HG02678 (cell line): Measurements from ENCODE around the gene ZBTB46.
"Not testable (repeated sequence)": the region's sequence is repeated elsewhere in the genome, so short reads cannot be mapped to it uniquely, and the experiment has no call there.

Source experiments
- ATAC-seq: cut with Tn5 transposase; IDR thresholded peaks from one replicate; pipeline ENCODE4 v1.9.1; 2021; ENCODE audit warnings: mild to moderate bottlenecking, moderate library complexity; ENCODE audit not compliant: unreplicated experiment

ZBTB46 gene

DNA sequence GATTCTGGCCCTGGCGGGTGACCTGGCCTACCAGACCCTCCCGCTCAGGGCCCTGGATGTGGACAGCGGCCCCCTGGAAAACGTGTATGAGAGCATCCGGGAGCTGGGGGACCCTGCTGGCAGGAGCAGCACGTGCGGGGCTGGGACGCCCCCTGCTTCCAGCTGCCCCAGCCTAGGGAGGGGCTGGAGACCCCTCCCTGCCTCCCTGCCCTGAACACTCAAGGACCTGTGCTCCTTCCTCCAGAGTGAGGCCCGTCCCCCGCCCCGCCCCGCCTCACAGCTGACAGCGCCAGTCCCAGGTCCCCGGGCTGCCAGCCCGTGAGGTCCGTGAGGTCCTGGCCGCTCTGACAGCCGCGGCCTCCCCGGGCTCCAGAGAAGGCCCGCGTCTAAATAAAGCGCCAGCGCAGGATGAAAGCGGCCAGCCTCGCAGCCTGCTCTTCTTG is 92.4 kb downstream of the ZBTB46 start:
- ATAC-seq: no peak

DNA sequence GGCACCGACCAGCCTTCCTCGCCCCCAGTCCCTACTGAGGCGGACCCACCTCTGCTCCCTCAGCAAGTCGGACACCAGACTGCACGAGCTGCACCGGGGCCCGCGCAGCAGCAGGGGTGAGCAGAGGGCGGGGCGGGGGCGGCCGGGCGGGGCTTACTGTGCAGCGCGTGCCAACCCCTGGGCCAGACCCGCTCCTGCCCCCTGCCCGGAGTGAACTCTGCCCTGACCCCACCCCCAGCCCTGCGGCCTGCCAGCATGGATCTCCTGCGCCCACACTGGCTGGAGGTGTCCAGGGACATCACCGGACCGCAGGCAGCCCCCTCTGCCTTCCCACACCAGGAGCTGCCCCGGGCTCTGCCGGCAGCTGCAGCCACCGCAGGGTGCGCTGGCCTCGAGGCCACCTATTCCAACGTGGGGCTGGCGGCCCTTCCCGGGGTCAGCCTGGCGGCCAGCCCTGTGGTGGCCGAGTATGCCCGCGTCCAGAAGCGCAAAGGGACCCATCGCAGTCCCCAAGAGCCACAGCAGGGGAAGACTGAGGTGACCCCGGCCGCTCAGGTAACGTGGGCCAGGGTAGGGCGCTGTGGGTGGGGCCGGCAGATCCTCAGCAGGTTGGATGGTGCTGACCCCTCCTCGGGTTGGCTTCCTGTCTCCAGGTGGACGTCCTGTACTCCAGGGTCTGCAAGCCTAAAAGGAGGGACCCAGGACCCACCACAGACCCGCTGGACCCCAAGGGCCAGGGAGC is 92.9 kb downstream of the ZBTB46 start:
- ATAC-seq: no peak

DNA sequence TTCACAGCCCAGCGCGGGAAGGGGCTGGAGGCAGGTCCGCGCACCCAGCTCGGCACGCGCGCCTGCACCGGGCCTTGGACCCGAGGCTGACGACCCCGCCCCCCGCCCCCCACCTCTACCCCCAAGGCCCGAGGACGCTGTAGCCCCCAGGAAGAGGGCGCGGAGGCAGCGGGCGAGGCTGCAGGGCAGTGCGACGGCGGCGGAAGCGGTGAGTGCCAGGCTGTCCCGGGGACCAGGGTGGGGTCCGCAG is 93.4 kb downstream of the ZBTB46 start:
- ATAC-seq: no peak

DNA sequence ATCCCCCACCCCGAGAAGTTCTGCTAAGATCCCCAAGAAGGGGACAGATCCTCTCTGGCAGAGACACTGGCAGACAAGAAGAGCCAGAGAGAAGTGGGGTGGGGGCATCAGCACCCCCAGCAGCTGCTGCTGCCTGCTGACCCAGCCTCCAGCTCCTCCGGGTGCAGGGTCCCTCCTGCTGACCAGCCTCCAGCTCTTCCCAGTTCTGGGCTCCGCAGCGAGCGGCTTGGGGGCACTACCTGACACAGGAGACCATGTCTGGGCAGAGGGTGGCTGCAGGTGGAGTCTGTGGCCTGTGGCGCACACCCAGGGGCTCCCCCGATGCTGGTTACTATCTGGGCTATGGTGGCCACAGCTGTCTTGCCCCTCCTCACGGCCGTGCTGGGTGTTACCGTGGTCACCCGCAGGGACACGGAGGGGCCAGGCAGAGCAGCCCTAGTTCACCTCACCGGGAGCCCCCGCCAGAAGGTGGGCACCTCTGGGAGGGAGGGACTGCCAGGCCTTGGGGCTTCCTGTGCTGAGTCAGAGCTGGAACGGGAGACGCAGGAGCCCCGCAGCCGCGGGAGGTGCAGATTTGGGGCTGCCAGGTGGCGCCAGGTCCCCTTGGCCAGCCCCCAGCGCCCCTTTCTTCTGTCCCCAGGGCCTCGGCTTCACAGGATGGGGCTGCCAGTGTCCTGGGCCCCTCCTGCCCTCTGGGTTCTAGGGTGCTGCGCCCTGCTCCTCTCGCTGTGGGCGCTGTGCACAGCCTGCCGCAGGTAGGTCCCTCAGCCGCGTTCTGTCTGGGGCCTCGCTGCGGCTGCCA is 94.0 kb downstream of the ZBTB46 start:
- ATAC-seq: no peak

DNA sequence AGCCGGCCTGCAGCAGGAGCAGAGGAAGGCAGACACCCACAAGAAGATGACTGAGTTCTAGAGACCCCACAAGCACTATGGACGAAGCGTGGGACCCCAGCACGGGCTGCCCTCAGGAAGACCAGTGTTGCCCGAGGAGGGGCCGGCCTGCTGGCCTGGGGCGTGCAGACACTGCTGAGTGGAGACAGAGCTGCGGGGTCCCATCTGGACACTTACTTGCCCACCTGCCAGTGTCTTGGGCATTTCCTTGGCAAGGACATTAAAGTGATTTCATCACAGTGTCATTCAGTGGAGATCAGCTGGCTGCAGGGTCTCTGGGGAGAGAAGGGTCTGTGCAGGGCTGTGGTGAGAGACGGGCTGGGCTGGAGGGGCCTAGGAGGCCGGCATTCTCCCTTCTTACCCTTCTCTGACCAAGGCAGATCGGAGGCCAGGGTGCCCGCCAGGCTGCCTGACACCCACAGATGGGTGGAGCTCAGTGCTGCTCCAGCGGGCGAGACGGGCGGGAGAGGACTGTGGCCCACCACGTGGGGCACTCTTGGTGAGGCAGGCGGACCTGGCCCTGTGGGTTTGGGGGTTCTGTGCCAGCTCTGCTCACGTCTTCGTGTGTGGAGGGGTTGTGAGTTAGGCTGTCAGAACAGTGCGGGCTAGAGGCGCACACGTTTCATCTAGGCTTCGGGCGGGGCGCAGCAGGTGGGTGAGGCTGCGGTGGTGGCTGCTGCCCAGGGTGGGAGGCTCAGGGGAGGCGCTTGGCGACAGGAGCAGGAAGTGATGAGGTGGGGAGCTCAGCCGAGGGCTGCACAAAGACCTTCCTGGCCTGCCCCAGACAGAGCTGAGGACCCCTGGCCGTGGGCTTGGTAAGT is 95.0 kb downstream of the ZBTB46 start, which contains the start of gene LIME1:
LIME1 (plus strand) TSS at position 806 of the 860 bp plus-strand sequence. CDS start 886 bp downstream, outside the sequence.
- no peak for ATAC-seq

DNA sequence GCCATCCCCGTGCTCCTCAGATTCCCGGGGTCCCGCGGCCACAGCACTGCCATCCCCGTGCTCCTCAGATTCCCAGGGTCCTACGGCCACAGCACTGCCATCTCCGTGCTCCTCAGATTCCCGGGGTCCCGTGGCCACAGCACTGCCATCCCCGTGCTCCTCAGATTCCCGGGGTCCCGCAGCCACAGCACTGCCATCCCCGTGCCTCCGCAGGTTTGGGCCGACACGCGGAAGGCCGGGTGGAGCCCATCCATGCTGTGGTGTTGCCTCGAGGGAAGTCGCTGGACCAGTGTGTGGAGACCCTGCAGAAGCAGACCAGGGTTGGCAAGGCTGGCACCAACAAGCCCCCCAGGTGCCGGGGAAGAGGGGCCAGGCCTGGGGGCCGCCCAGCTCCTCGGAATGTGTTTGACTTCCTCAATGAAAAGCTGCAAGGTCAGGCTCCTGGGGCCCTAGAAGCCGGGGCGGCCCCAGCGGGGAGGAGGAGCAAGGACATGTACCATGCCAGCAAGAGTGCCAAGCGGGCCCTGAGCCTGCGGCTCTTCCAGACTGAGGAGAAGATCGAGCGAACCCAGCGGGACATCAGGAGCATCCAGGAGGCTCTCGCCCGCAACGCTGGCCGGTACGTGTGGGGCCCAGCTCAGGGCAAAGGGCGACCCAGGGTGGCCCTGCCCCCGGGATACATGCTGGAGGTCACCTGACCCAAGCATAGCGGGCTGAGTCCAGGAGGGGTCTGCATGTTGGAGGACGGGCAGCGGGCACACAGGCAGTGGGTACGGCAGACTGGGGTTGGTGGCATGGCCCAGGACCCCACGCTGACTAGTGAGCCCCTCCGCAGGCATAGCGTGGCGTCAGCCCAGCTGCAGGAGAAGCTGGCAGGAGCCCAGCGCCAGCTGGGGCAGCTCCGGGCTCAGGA is 95.9 kb downstream of the ZBTB46 start:
- no peak for ATAC-seq

DNA sequence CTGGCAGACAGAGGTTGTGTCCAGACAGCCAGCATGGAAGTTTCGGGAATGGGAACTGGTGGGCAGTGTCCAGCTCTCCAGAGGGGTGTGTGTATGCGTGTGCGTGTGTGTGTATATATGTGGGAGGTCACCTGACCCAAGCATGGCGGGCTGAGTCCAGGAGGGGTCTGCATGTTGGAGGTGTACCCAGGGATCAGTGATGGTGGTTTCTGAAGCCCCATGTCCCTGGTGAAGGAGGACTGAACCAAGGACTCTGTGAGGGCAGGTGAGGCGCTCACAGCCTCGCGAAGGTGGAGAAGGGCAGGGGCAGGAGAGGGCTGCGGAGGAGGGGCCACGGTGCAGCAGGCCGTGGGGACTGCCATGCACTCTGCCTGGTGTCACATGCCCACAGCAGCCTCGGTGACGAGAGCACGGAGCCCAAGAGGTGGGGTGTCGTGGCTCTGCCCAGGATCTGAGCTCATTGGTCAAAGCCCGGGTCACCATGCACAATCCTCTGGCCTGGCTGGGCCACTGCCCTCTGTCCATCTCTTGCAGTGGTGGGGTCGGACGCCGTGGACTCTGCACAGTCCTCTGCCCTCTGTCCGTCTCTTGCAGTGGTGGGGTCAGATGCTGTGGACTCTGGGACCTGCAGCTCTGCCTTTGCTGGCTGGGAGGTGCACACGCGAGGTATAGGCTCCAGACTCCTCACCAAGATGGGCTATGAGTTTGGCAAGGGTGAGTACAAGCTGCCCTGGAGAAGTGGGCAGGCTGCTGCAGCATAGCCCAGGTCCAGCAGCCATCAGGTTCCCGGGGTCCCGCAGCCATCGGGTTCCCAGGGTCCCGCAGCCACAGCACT is 96.7 kb downstream of the ZBTB46 start:
- ATAC-seq: no peak

DNA sequence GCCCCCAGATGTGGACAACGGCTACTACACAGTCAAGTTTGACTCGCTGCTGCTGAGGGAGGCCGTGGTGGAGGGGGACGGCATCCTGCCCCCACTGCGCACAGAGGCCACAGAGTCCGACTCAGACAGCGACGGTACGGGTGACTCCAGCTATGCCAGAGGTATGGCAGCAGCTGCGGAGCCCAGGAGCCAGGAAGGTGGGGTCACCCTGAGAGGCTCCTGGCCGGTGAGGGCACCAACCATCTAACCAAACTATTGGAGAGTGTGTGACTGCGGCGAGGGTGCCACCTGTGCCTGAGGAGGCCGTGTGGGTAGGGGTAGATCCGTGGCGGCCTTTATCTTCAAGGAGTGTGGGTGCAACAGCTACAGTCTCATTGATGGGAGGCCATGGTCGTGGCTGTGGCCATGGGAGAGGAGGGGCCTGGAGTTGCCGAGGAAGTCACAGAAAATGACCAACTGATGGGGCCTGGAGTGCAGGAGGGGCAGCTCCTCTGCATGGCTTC is 97.4 kb downstream of the ZBTB46 start:
- ATAC-seq: no peak

DNA sequence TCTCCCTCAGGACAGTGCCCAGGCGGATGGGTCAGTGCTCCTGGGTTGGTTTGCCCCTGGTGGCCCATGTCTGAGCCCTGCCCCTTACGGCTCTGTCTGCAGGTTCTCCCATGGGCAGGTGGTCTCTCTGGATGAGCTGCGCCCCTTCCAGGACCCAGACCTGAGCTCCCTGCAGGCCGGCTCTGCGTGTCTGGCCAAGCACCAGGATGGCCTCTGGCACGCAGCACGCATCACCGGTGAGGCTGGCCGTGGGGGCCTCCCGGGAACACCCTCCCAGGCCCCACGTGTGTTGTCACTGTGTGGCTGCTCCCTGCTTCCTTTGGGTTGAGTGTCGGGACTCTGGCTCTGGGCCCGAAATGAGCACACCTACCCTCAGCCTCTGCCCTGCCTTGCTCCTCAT is 97.9 kb downstream of the ZBTB46 start:
- ATAC-seq: no peak

DNA sequence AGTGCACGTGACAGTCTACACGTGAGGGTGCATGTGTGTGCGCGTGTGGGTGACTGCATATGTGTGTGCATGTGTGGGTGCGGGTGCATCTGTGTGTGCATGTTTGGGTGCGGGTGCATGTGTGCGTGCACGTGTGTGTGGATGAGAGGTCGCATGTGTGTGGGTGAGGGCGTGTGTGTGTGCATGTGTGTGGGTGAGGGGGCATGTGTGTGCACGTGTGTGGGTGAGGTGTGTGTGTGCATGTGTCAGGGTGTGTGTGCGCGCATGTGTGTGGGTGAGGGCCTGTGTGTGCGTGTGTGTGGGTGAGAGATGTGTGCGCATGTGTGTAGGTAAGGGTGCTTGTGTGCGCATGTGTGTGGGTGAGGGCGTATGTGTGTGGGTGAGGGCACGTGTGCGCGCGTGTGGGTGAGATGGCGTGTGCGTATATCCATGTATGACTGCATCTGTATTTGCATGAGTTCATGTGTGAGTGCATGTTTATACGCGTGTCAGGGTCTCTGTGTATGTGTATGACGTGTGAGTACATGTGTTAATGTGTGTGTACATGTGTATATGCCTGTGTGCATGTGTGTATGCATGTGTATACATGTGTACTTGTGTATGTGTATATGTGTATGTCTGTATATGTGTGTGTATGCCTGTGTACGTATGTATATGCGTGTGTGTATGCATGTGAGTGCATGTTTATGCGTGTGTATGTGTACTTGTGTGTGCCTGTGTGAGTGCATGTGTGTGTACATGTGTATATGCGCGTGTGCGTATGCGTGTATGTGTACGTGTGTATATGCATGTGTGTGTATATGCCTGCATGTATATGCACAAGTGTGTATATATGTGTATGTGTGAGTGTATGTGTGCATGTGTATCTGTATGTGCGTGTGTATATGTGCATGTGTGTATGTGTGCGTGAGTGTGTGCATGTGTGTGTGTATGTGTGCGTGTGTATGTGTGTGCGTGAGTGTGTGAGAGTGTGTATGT is 98.7 kb downstream of the ZBTB46 start:
- no peak for ATAC-seq

DNA sequence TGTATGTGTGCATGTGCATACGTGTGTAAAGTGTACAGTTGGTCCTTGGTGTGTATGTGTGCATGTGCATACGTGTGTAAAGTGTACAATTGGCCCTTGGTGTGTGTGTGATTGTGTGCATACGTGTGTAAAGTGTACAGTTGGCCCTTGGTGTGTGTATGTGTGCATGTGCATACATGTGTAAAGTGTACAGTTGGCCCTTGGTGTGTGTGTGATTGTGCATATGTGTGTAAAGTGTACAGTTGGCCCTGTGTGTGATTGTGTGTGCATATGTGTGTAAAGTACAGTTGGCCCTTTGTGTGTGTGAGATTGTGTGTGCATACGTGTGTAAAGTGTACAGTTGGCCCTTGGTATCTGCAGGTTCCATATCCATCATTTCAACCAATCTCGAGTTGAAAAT is 99.7 kb downstream of the ZBTB46 start:
- no peak for ATAC-seq

DNA sequence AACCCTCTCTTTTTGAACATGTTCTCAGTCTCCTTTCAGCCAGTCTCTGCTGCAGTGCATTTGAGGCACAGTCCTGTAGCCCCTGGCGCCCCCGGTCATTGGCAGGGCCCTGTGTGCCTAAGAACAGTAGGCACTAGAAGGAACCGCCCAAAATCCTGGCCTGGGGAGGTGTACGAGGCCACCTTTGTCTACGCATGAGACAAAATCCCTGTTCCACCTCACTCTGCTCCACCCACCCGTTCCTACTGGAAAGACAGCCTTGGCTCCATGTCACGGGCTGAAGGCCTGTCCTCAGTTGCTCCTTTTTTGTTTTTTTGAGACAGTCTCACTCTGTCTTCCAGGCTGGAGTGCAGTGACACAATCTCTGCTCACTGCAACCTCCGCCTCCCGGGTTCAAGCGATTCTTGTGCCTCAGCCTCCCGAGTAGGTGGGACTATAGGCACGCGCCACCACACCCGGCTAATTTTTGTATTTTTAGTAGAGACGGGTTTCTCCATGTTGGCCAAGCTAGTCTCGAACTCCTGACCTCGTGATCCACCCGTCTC is 100.8 kb downstream of the ZBTB46 start:
- not testable (repeated sequence) for ATAC-seq

DNA sequence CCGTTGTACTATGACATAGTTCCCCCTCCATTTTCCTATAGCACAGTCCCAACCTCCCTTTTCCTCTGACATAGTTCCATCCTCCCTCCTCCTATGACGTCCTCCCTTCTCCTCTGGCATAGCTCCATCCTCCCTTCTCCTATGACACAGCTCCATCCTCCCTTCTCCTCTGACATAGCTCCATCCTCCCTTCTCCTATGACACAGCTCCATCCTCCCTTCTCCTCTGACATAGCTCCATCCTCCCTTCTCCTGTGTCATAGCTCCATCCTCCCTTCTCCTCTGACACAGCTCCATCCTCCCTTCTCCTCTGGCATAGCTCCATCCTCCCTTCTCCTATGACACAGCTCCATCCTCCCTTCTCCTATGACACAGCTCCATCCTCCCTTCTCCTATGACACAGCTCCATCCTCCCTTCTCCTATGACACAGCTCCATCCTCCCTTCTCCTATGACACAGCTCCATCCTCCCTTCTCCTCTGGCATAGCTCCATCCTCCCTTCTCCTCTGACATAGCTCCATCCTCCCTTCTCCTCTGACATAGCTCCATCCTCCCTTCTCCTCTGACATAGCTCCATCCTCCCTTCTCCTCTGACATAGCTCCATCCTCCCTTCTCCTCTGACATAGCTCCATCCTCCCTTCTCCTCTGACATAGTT is 108.0 kb downstream of the ZBTB46 start:
- ATAC-seq: not testable (repeated sequence)

DNA sequence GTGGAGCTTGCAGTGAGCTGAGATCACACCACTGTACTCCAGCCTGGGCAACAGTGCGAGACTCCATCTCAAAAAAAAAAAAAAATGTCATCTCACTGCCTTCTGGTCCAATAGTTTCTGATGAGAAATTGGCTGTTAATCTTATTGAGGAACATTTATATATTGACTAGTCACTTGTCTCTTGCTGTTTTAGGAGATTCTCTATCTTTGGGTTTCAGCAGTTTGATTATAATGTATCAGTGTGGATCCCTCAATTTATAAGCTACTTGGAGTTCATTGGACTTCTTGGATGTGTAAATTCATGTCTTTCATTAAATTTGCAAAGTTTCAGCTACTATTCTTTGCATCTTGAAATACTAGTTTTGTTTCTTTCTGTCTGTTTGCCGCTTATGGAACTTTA is 112.1 kb downstream of the ZBTB46 start:
- ATAC-seq: no peak

DNA sequence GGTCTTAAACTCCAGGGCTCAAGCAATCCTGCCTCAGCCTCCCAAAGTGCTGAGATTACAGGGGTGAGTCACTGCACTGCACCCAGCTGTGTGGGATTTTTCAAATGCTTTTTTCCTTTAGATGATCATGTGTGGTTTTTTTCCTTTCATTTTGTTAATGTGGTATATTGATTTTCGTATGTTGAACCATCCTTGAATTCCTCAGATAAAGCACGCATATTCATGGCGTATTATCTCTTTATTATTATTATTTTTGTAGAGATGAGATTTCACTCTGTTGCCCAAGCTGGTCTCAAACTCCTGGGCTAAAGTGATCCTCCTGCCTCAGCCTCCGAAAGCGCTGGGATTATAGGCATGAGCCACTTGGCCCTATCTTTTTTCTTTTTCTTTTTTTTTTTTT is 116.2 kb downstream of the ZBTB46 start:
- ATAC-seq: no peak

DNA sequence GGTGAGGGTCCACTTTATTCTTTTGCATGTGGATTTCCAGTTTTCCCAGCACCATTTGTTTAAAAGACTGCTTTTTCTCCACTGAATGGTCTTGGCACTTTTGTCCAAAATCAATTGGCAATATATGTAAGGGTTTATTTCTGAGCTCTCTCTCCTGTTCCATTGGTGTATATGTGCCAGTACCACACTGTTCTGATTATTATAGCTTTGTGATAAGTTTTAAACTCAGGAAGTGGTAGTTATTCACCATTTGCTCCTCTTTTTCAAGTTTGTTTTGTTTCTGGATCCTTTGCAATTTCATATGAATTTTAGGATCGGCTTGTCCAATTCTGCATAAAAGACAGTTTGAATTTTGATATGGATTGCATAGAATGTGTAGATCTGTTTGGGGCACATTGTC is 118.9 kb downstream of the ZBTB46 start:
- no peak for ATAC-seq

DNA sequence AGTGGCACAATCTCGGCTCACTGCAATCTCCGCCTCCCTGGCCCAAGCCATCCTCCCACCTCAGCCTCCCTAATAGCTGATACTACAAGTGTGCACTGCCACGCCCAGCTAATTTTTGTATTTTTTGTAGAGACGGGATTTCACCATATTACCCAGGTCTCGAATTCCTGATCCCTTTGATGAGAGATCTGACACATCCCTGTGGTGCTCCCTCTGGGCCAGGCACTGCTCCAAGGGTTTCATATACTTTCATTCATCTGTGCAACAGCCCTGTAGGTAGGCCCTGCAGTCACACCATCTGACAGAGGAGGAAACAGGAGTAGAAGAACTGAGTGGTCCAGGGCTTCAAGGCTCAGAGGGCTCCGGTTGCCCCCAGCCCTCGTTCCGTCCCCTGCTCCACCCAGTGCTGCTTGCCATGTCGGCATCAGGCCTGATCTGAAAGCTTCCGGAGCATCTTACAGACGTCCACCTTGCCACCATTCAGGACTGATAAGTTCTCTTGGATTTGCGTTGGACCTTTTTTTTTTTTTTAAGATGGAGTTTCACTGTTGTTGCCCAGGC is 119.9 kb downstream of the ZBTB46 start:
- ATAC-seq: no peak
